HG03039 (cell line): ENCODE data around the gene NUDT1.

Source experiments
- ATAC-seq: cut with Tn5 transposase; IDR thresholded peaks from one replicate; pipeline ENCODE4 v1.9.1; 2021; ENCODE audit warnings: mild to moderate bottlenecking, moderate library complexity; ENCODE audit not compliant: unreplicated experiment

The NUDT1 gene

DNA sequence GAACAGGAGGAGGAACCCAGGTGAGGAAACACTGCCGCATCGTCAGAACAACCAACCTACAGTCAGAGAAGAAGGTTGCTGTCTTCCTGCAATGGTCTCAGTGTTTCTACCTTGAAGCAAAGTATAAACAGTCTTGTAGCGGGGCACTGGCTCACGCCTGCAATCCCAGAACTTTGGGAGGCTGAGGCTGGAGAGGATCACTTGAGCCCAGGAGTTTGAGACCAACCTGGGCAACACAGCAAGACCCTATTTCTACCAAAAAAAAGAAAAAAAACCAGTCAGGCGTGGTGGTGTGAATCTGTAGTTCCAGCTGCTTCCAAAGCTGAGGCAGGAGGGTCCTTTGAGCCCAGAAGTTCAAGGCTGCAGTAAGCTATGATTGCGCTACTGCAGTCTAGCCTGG lies 48.9 kb downstream of the NUDT1 start:
- ATAC-seq: no peak

DNA sequence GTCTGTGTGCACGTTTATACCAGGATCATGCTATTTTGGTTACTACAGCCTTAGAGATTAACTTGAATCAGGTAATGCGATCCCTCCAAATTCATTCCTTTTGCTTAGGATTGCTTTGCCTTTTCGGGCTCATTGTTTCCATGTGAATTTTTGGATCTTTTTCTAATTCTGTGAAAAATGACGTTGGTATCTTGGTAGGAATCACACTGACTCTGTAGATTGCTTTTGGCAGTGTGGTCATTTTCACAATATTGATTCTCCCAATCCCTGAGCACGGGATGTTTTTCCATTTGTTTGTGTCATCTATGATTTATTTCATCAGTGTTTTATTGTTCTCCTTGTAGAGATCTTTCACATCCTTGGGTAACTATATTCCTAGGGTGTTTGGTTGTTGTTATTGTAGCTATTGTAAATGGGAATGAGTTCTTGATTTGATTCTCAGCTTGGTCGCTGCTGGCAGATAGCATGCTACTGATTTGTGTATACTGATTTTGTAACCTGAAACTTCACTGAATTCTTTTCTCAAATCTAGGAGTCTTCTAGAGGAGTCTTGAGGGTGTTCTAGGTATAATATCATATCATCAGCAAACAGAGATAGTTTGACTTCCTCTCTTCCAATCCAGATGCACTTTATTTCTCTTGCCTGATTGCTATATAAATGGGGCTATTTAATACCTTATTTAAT lies 54.1 kb downstream of the NUDT1 start:
- ATAC-seq: no peak

DNA sequence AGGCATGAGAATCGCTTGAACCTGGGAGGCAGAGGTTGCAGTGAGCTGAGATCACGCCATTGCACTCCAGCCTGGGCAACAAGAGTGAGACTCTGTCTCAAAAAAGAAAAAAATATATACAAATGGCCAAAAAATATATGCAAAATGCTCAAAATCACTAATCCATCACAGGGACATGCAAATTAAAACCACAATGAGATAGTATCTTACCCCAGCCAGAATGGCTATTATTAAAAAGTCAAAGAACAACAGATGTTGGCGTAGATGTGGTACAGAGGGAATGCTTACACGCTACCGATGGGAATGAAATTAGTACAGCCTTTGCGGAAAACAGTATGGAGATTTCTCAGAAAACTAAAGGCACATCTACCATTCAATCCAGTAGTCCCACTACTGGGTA lies 54.8 kb downstream of the NUDT1 start:
- ATAC-seq: no peak

DNA sequence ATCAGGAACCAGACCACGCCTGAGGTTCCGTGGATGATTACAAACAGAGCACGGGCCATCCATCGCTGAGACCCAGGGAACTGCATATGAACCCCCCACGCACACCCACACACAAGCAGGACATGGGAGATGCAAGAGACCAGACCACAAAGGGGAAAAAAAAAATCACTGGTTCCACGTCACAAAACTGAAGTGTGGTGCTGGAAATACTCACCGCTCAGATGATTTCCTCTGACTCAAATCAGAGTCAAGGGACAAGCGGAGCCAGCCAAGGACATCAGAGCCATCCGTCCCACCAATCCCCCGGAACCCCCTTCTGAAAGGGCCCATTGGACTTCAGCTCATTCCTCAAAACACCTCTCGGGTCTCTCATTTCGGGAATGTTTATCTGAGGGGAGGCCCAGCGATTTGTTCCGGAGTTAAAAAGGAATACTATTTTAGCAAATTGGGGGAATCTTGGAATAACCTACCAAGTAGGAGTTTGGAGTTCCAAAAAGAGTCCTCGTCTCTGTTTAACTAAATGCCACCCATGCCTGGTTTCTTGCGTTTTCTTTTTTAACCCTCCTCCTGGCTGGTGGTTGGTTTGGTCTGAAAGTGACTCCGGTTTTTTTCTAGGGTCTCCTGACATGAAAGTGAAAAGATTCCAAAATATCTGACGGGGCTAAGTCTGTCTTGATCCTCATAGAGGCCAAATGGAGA lies 57.3 kb downstream of the NUDT1 start:
- ATAC-seq: peak; percentile 58

DNA sequence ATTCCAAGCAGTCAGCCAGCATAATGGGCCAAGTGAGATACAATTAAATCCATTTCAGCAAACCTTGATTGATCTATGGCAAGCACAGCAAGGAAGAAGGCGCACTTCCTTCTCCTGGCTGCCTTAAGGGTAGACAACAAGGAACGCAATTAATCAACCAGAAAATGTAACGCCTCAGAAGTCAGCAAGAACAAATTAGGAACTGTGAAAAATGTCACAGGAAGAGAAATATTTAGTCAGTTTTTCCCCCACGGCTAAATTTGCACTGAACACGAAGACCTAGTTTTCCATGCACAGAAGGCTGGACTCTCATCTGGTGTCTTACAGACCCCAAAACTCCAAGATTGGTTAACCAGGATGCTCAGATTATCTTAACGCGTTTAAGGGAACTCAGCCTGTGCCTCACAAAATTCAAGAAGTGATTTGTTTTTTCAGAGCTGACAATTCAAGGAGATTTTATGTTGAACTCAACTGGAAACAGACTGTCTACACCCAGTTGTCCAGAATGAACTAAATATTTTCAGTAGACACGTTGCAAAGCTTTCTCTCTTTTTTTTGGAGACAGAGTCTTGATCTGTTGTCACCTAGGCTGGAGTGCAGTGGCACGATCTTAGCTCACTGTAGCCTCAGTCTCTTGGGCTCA lies 58.0 kb downstream of the NUDT1 start:
- no peak for ATAC-seq
